Measurements from ENCODE around the gene KCNIP4.

DNA sequence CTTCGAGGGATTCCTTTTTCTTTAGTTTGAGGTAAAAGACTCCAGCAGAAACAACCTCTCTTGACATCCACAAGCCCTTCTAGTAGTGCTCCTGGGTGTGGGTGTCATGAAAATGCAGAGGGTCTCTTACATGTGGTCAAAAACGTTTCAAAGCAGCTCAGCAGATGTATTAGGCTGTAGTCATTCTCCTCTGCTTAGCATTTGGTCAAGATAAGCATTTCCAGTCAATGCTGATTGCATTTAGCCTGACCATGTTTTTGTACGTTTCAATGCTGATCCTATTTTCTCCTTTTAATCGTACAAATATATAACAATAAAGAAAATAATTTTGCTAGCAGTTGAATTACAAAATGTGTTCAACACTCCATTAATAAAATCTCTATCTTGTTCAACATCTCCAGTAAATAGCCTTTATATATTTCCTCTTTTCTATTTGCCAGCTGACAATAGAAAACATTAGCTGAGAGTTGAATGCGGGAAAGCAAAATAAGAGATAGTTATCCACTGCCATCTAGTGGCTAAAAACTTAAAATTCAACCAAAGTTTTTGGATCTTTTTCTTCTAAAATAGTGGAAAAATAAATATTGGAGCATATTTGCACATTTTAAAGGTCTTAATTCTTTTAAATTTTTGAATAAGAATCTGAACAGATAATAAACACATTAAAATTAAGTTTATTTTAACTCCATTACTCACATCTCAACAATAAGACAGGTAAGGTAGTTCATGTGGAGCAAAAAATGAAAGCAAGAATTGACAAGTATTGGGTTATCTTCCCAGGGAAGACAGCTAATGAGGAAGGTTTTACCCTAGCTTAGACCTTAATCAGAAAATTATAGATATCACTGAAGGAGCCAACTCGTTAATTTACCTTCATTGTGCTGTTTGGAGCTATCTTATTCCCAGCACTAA, 1263.5 kb downstream of the KCNIP4 start:
- TF ChIP-seq YY1 (IDR thresholded peaks at IDR 0.05; ENCODE audit: insufficient read depth, insufficient read length) (no peak), SUZ12 (IDR thresholded peaks at IDR 0.05; ENCODE audit: extremely low read depth, insufficient read depth, insufficient read length) (no peak), ZNF274 (IDR thresholded peaks at IDR 0.05; ENCODE audit: low read depth, low read length) (no peak)
